Measurements from ENCODE around the gene PTPRM. TPM values are rescaled to one million over a fixed set of nuclear protein-coding genes. Genes with fewer than 3 reads are reported as not detected.

The PTPRM gene
- total RNA-seq, 4 donors from 2014 or later = 62.7 to 94.0 (median 76.0) TPM

DNA sequence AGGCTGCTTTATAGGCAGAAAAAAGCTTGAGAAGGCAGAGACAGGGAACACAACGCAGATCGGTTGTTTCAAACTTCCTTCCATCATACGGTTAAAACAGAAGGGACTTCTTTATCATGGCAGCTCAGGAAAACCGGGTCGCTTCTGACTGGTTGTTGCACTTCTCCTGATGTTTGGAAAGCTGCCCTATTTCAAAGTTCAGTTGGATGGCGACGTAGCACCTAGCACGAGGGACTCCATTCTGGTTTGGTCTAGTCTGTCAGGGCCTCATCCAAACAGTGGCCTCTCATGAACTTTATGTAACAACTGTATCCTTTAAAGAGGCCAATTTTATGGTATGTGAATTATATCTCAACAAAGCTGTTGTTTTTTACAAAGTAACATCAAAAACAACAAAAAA is 832.0 kb downstream of the PTPRM start:
- intact Hi-C loops (cut with DNase I) = loop anchor here (10.0 kb wide), 1 partner anchor 1124 kb away; no protein-coding TSS in a partner anchor
- no peak overlapping the region for H3K4me3 ChIP-seq
- no peaks in the 10 kb centered on the region for H3K9me3 ChIP-seq
- no peaks in the 10 kb centered on the region for H3K27me3 ChIP-seq
- WGBS = 88% methylated on average over 8 of the region's 8 CpGs
- DNase-seq (ENCODE audit: extremely low spot score) = no peak
- peaks cover 25 to 91% (median 79%) of the 10 kb centered on the region in 4 donors for H3K36me3 ChIP-seq
- no peak for TF ChIP-seq POLR2AphosphoS5 (IDR thresholded peaks at IDR 0.05)
- no peak overlapping the region for H3K27ac ChIP-seq (replicated peaks in 1 of 4)
- no peaks in the 10 kb centered on the region for H3K4me1 ChIP-seq

DNA sequence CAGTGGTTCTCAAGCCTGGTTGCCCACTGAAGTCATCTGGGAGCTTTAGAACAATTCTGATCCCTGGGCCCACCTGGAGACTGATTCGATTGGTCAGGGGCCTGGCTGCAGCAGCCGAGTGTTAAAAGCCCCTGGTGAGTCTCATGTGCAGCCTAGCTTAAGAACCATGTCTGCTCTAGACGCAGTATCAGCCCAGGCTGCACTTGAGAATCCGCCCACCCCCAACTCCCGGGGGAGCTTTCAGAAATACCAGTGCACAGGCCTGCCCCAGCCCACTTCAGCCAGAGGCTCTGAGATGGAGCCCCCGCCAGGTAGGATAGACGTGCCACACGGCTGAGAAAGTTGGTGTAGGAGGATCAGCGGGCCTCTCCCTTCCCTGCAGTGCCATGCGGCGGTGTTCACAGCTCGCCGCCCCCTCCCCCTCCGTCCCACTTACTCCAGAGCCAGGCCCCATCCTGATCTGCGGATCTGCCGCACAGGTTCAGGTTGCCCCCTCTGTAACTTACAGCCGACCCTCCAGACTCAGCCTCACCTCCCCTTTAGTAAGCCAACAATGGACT is 833.2 kb downstream of the PTPRM start:
- intact Hi-C loops (cut with DNase I) = no loop called here
- 91% methylated on average over 10 of the region's 17 CpGs for WGBS
- H3K27me3 ChIP-seq = no peaks in the 10 kb centered on the region
- no peak for DNase-seq (ENCODE audit: extremely low spot score)
- no peaks in the 10 kb centered on the region for H3K4me1 ChIP-seq
- no peaks in the 10 kb centered on the region for H3K9me3 ChIP-seq
- no peak overlapping the region for H3K4me3 ChIP-seq
- no peak for TF ChIP-seq POLR2AphosphoS5 (IDR thresholded peaks at IDR 0.05)
- no peak for TF ChIP-seq POLR2A (IDR thresholded peaks at IDR 0.05; ENCODE audit: low read depth)
- TF ChIP-seq EP300 (IDR thresholded peaks at IDR 0.05) = no peak
- TF ChIP-seq, protein P1, sequence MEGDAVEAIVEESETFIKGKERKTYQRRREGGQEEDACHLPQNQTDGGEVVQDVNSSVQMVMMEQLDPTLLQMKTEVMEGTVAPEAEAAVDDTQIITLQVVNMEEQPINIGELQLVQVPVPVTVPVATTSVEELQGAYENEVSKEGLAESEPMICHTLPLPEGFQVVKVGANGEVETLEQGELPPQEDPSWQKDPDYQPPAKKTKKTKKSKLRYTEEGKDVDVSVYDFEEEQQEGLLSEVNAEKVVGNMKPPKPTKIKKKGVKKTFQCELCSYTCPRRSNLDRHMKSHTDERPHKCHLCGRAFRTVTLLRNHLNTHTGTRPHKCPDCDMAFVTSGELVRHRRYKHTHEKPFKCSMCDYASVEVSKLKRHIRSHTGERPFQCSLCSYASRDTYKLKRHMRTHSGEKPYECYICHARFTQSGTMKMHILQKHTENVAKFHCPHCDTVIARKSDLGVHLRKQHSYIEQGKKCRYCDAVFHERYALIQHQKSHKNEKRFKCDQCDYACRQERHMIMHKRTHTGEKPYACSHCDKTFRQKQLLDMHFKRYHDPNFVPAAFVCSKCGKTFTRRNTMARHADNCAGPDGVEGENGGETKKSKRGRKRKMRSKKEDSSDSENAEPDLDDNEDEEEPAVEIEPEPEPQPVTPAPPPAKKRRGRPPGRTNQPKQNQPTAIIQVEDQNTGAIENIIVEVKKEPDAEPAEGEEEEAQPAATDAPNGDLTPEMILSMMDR (IDR thresholded peaks at IDR 0.05) = no peak
- peaks cover 24 to 91% (median 72%) of the 10 kb centered on the region in 4 donors for H3K36me3 ChIP-seq
- H3K27ac ChIP-seq (replicated peaks in 1 of 4) = no peak overlapping the region

DNA sequence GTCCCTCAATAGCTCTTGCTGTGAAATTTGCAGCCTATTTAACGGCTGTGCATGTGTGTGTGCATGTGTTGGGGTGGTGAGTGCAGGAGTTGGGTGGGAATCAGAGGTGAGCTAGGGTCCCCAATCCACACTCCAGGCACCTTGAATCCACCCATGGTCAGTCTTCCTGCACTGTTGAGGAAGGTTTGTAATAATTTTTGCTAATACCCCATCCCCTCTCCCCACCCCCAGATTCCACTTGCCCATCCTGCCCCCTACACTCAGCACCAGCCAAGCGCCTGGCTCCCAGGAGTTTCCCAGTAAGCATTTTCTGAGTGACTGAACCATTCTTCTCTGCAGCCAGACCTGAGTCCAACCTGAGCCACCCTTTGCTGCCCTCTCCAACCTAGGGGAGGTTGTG is 833.7 kb downstream of the PTPRM start:
- H3K4me3 ChIP-seq = no peak overlapping the region
- H3K27ac ChIP-seq (replicated peaks in 1 of 4) = no peak overlapping the region
- H3K27me3 ChIP-seq = no peaks in the 10 kb centered on the region
- 50% methylated on average over 2 of the region's 2 CpGs for WGBS
- intact Hi-C loops (cut with DNase I) = no loop called here
- no peaks in the 10 kb centered on the region for H3K4me1 ChIP-seq
- H3K9me3 ChIP-seq = no peaks in the 10 kb centered on the region
- no peak for DNase-seq (ENCODE audit: extremely low spot score)
- no peak for TF ChIP-seq POLR2A (IDR thresholded peaks at IDR 0.05; ENCODE audit: low read depth)
- TF ChIP-seq, protein P1 (IDR thresholded peaks at IDR 0.05) = no peak
- no peak for TF ChIP-seq EP300 (IDR thresholded peaks at IDR 0.05)
- TF ChIP-seq POLR2AphosphoS5 (IDR thresholded peaks at IDR 0.05) = no peak
- H3K36me3 ChIP-seq = peaks cover 24 to 91% (median 71%) of the 10 kb centered on the region in 4 donors

DNA sequence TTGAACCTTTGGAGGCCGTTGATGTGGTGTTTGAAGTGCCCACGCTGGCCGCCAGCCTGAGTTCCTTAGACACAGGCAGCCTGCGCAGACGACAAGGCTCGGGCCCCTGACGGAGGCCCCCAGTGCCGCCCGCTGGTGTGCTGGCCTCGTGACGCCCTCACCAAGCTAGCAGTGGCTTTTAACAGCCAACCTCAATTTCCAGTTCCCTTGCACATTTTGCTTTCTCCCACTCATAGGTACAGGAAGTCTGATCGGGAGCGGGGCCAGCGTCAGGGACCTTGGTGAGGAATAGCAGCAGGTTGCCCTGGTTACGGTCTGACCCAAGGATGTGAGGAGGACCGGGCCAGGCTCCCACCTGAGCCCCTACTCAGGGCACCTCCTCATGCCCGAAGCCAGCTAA is 834.5 kb downstream of the PTPRM start:
- Histone ChIP-seq H3K4me1 (no peaks in the 10 kb centered on the region), H3K4me3 (no peak overlapping the region), H3K36me3 (peaks cover 24 to 91% (median 70%) of the 10 kb centered on the region in 4 donors), H3K27ac (replicated peaks in 1 of 4) (no peak overlapping the region), H3K27me3 (no peaks in the 10 kb centered on the region), H3K9me3 (no peaks in the 10 kb centered on the region)
- intact Hi-C loops (cut with DNase I) = no loop called here
- TF ChIP-seq POLR2AphosphoS5 (IDR thresholded peaks at IDR 0.05) = no peak
- no peak for TF ChIP-seq POLR2A (IDR thresholded peaks at IDR 0.05; ENCODE audit: low read depth)
- TF ChIP-seq, protein P1 (IDR thresholded peaks at IDR 0.05) = no peak
- no peak for TF ChIP-seq EP300 (IDR thresholded peaks at IDR 0.05)
- WGBS = 91% methylated on average over 6 of the region's 17 CpGs
- no peak for DNase-seq (ENCODE audit: extremely low spot score)

DNA sequence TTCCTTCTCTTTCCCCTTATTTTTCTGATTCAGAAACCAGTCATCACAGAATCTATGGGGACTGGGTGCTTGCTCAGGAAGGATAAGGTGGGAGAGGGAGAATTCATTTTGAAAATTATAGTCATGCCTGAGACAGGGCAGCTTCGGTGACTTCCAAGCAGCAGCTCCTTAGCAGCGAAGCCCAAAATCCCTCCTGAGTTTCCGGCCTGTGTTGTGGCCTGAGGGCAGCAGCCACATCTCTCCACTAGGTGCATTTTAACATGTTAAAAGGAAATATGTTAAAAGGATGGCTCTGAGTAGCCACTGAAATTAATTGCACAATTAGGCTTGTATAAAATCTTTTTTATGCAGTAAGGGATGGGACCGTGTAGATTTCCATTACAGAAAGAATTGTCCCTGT is 835.1 kb downstream of the PTPRM start:
- no peak overlapping the region for H3K4me3 ChIP-seq
- no peak for DNase-seq (ENCODE audit: extremely low spot score)
- TF ChIP-seq, protein P1 (IDR thresholded peaks at IDR 0.05) = no peak
- no peak for TF ChIP-seq POLR2A (IDR thresholded peaks at IDR 0.05; ENCODE audit: low read depth)
- no peaks in the 10 kb centered on the region for H3K9me3 ChIP-seq
- no peak overlapping the region for H3K27ac ChIP-seq (replicated peaks in 1 of 4)
- intact Hi-C loops (cut with DNase I) = no loop called here
- H3K4me1 ChIP-seq = no peaks in the 10 kb centered on the region
- H3K36me3 ChIP-seq = peaks cover 29 to 91% (median 71%) of the 10 kb centered on the region in 4 donors
- WGBS = 95% methylated on average over 4 of the region's 4 CpGs
- no peaks in the 10 kb centered on the region for H3K27me3 ChIP-seq

Measured in esophagus muscularis mucosa (tissue), 4 donors.